ENCODE results near the gene GALNT3. TPM values are rescaled to one million over a fixed set of nuclear protein-coding genes. Genes with fewer than 3 reads are reported as not detected.

Gene GALNT3
- total and polyA plus RNA-seq, 8 donors: 15.6 to 37.7 (median 30.4) TPM

DNA sequence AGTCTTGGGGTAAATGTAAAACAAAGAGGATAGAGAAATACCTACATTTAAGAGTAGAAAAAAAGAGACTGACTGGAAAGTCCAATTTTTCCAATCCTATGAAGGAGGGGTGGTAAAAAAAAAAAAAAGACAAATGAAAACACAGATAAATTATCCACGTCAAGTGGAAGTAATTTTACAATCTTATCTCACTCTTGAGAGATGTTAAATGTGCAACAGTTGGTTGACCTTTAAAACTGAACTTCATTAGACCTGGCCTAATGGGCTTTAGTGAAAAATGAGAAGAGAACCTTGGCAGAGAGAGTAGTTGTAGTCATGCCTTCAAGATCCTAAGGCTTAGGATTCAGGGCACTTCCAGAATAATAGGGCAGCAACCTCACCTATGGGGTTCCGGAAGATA is 20.4 kb downstream of the GALNT3 start:
- H3K4me3 ChIP-seq: no peak overlapping the region
- TF ChIP-seq, protein P1, sequence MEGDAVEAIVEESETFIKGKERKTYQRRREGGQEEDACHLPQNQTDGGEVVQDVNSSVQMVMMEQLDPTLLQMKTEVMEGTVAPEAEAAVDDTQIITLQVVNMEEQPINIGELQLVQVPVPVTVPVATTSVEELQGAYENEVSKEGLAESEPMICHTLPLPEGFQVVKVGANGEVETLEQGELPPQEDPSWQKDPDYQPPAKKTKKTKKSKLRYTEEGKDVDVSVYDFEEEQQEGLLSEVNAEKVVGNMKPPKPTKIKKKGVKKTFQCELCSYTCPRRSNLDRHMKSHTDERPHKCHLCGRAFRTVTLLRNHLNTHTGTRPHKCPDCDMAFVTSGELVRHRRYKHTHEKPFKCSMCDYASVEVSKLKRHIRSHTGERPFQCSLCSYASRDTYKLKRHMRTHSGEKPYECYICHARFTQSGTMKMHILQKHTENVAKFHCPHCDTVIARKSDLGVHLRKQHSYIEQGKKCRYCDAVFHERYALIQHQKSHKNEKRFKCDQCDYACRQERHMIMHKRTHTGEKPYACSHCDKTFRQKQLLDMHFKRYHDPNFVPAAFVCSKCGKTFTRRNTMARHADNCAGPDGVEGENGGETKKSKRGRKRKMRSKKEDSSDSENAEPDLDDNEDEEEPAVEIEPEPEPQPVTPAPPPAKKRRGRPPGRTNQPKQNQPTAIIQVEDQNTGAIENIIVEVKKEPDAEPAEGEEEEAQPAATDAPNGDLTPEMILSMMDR (IDR thresholded peaks at IDR 0.05): no peak
- no peak overlapping the region for H3K27ac ChIP-seq
- no peak for DNase-seq
- H3K9me3 ChIP-seq: no peaks in the 10 kb centered on the region
- no peaks in the 10 kb centered on the region for H3K27me3 ChIP-seq
- intact Hi-C loops (cut with DNase I): no loop called here
- H3K4me1 ChIP-seq: no peaks in the 10 kb centered on the region
- no peaks in the 10 kb centered on the region for H3K36me3 ChIP-seq
- no peak for ATAC-seq

DNA sequence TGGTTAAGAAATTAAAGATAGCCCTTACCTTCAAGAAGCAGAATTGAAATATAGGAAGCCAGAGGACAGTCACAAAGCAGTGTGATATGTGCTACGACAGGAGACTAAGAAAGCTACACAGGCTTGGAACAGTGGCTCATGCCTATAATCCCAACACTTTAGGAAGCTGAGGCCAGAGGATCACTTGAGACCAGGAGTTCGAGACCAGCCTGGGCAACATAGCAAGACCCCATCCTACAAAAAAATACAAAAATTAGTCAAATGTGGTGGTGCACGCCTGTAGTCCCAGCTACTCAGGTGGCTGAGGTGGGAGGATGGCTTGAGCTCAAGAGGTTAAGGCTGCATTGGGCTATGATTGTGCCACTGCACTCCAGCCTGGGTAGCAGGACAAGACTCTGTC is 21.9 kb downstream of the GALNT3 start:
- TF ChIP-seq, protein P1 (IDR thresholded peaks at IDR 0.05): no peak
- no peak overlapping the region for H3K27ac ChIP-seq
- no peak for ATAC-seq
- no peaks in the 10 kb centered on the region for H3K9me3 ChIP-seq
- H3K36me3 ChIP-seq: no peaks in the 10 kb centered on the region
- H3K27me3 ChIP-seq: no peaks in the 10 kb centered on the region
- no peaks in the 10 kb centered on the region for H3K4me1 ChIP-seq
- no peak for DNase-seq
- H3K4me3 ChIP-seq: no peak overlapping the region
- intact Hi-C loops (cut with DNase I): no loop called here

DNA sequence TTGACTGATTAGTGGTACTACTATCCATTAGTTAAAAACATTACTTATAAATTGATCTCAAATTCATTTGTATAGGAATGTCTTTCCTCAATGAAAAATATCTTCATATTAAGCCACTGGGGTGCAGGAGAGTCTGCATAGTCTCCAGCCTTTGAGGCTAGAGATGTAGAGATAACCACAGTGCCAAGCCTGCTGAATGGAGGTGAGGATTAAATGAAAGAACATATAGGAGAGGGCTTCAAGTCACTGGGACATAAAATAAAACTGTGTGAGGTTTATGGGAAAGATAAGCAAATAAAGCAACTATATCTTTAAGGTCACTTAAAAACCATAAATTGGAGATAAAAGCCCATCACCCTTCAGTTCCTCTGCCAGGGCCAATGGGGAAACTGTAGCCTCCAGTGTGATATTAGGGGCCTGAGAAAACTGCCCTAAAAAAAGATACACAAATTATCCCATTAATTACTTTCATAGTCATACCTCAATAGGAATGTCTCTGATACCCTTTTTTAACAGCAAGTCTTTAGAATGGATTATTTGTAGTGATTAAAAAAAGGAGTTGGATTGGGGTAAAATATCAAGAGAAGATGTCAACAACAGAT is 27.6 kb downstream of the GALNT3 start:
- Histone ChIP-seq H3K27ac (no peak overlapping the region), H3K9me3 (no peaks in the 10 kb centered on the region), H3K4me3 (no peak overlapping the region), H3K36me3 (peaks cover 0 to under 1% of the 10 kb centered on the region in 2 donors), H3K4me1 (no peaks in the 10 kb centered on the region), H3K27me3 (no peaks in the 10 kb centered on the region)
- peak; percentile 26 for ATAC-seq
- TF ChIP-seq, protein P1 (IDR thresholded peaks at IDR 0.05): no peak
- no peak for DNase-seq
- intact Hi-C loops (cut with DNase I): no loop called here

DNA sequence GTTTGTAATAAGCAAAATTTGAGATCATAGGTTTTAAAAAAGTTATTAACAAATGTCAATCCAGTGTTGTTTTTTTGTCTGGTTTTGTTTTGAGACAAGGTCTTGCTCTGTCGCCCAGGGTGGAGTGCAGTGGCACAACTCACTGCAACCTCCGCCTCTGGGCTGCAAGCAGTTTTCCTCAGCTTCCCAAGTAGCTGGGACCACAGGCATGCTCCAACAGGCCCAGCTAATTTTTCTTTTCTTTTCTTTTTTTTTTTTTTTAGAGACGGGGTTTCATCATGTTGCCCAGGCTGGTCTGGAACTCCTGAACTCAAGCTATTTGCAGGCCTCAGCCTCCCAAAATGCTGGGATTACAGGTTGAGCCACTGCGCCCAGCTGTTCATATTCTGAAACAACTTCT is 31.3 kb downstream of the GALNT3 start:
- Histone ChIP-seq H3K4me3 (no peak overlapping the region), H3K27ac (no peak overlapping the region), H3K36me3 (peaks cover 0 to 12% of the 10 kb centered on the region in 2 donors), H3K27me3 (no peaks in the 10 kb centered on the region), H3K4me1 (no peaks in the 10 kb centered on the region), H3K9me3 (no peaks in the 10 kb centered on the region)
- DNase-seq: peak in 1 of 4 donors; percentile 10
- intact Hi-C loops (cut with DNase I): no loop called here
- no peak for ATAC-seq
- TF ChIP-seq, protein P1 (IDR thresholded peaks at IDR 0.05): no peak

DNA sequence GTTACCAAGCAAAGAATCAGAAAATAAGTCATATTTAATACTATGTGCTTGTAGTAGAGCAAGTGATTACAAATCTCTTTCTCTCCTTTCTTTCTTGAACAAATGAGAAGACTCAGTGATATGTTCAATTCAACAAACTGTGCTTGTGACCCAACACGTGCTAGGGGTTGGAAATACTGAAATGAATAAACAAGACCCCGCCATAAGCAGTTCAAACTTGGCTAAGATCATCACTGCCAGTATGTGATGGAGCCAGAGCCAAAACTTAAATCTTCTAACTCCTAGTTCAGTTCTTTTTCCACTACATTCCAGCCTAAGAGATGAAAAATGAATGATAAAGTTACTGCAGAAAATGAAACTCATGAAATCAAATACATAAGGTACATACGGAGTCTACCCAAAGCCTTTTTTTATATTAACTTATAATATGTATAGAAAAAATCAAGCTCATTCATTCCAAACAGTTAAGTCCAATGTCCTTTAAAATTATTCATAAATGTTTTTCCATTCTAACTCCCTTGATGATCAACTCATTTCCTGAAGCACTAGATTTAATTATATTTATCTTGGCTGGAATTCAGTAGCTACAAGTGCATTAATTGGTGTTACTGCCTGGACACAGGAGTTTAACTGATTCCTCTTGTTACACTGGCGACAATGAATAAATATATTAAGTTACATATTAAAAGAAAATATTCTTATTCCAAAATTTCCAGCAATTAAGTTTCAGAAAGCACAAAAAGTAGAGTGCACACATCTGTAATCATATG is 36.0 kb downstream of the GALNT3 start:
- no peak overlapping the region for H3K27ac ChIP-seq
- no peaks in the 10 kb centered on the region for H3K9me3 ChIP-seq
- no peak overlapping the region for H3K4me3 ChIP-seq
- no peaks in the 10 kb centered on the region for H3K4me1 ChIP-seq
- TF ChIP-seq, protein P1 (IDR thresholded peaks at IDR 0.05): no peak
- no peak for DNase-seq
- H3K27me3 ChIP-seq: no peaks in the 10 kb centered on the region
- intact Hi-C loops (cut with DNase I): no loop called here
- H3K36me3 ChIP-seq: peaks cover 0 to 37% of the 10 kb centered on the region in 2 donors
- ATAC-seq: peak; percentile 46

All from left lung (tissue), 10 donors.